Right cardiac atrium (tissue), 5 donors: ENCODE data around the gene TRPT1. TPM values are rescaled to one million over a fixed set of nuclear protein-coding genes. Genes with fewer than 3 reads are reported as not detected.
A peak's percentile ranks its signal among the peaks of the same experiment; 100 is the strongest.

ENCODE experiments used
- ATAC-seq, 2 donors: fragments of 200-7000 bp; cut with Tn5 transposase; one replicate each; pipeline versions ENCODE4 v1.8.0 to v1.9.1; 2020; ENCODE audit warnings: moderate library complexity in 2 of 2, mild to moderate bottlenecking in 1 of 2
- DNase-seq, 3 donors: peaks; one replicate each; pipeline ENCODE4 v3.0.0-alpha.2; 2020
- H3K27ac ChIP-seq: one replicate; pipeline ENCODE4 v1.5.1; 2013; ENCODE audit warnings: mild to moderate bottlenecking, low read length, control low read depth, moderate library complexity
- H3K27me3 ChIP-seq: one replicate; pipeline ENCODE4 v1.6.1; 2013; ENCODE audit not compliant: control insufficient read depth, insufficient read depth
- H3K4me1 ChIP-seq: one replicate; pipeline ENCODE4 v1.6.1; 2013; ENCODE audit warnings: low read length; ENCODE audit not compliant: control insufficient read depth, insufficient read depth
- H3K4me3 ChIP-seq: one replicate; pipeline ENCODE4 v1.5.1; 2013; ENCODE audit warnings: low read length, control low read depth
- H3K9me3 ChIP-seq: one replicate; pipeline ENCODE4 v1.6.1; 2013; ENCODE audit warnings: low read length; ENCODE audit not compliant: control insufficient read depth
- WGBS: extraction: QIAGEN DNeasy Blood & Tissue Kit; methylation state at CpG from one replicate; pipeline ENCODE4 v1.1.7; 2013; 5-methylcytosine and 5-hydroxymethylcytosine counted together
- intact Hi-C, 4 donors: fragments of 100-400 bp; cut with DNase I; formaldehyde crosslinking; loops; one replicate each; pipeline versions ENCODE4 v1.11.0 to v1.14.0; 2022 to 2023
- polyA plus RNA-seq: library from polyadenylated mRNA; stranded (reverse); fragments of 200-250 nt; gene quantifications from one replicate; pipeline ENCODE4 v1.2.3, GENCODE V29; 2013
- total RNA-seq, 4 donors: library from RNA; stranded (reverse); fragmentation: NEBNext Ultra II Directional; extraction: Animal tissue kit (Norgen Biotek cat#: 25700); gene quantifications; one replicate each; pipeline ENCODE4 v1.2.1, GENCODE V29; 2021
- donor health status: healthy with polysubstance abuse.
- donor health status: DM: no; HTN: yes; CAD: no.
- donor health status: DM: no; HTN: no; CAD: no.
- donor health status: DM: no; HTN: yes; CAD: no; lungs with severe emphysema.
- donor health status: DM: yes; HTN: yes; CAD: no.

Gene TRPT1
- total and polyA plus RNA-seq, 5 donors, result 55.3 to 95.4 (median 71.7) TPM

- no peak overlapping the region for H3K4me3 ChIP-seq
- ATAC-seq (no peak), DNase-seq (peak in 2 of 3 donors; percentile 61)
- no peaks in the 10 kb centered on the region for H3K9me3 ChIP-seq
- H3K4me1 ChIP-seq, result no peaks in the 10 kb centered on the region
- WGBS, result 93% methylated on average over 35 of the region's 35 CpGs
- H3K27me3 ChIP-seq, result no peaks in the 10 kb centered on the region
- intact Hi-C loops, result no loop called here
- no peak overlapping the region for H3K27ac ChIP-seq
Observed at GRCh38 chr11:64265176-64266160, 39.5 kb upstream of the TRPT1 start.

- intact Hi-C loops, result no loop called here
- WGBS, result 87% methylated on average over 10 of the region's 10 CpGs
- no peaks in the 10 kb centered on the region for H3K27me3 ChIP-seq
- no peak overlapping the region for H3K4me3 ChIP-seq
- peak in 2 of 3 donors; percentile 31 to 57 for DNase-seq
- no peak for ATAC-seq
- H3K4me1 ChIP-seq, result no peaks in the 10 kb centered on the region
- no peak overlapping the region for H3K27ac ChIP-seq
- no peaks in the 10 kb centered on the region for H3K9me3 ChIP-seq
Observed at GRCh38 chr11:64264371-64264852, 38.4 kb upstream of the TRPT1 start.

GRCh38 chr11:64263947-64264317, 37.9 kb upstream of the TRPT1 start:
- intact Hi-C loops, result no loop called here
- ATAC-seq (no peak), DNase-seq (peak in 2 of 3 donors; percentile 40 to 58)
- WGBS, result 91% methylated on average over 8 of the region's 8 CpGs
- H3K9me3 ChIP-seq, result no peaks in the 10 kb centered on the region
- no peaks in the 10 kb centered on the region for H3K27me3 ChIP-seq
- H3K4me3 ChIP-seq, result no peak overlapping the region
- H3K4me1 ChIP-seq, result no peaks in the 10 kb centered on the region
- H3K27ac ChIP-seq, result no peak overlapping the region

GRCh38 chr11:64263021-64263946, 37.3 kb upstream of the TRPT1 start:
- Histone ChIP-seq H3K4me3 (no peak overlapping the region), H3K27ac (no peak overlapping the region), H3K27me3 (no peaks in the 10 kb centered on the region), H3K4me1 (no peaks in the 10 kb centered on the region), H3K9me3 (no peaks in the 10 kb centered on the region)
- DNase-seq (peak in 2 of 3 donors; percentile 56 to 64), ATAC-seq (no peak)
- 80% methylated on average over 29 of the region's 29 CpGs for WGBS
- intact Hi-C loops, result no loop called here

GRCh38 chr11:64262271-64263002, 36.5 kb upstream of the TRPT1 start:
- ATAC-seq (no peak), DNase-seq (peak in 2 of 3 donors; percentile 52 to 67)
- Histone ChIP-seq H3K4me3 (no peak overlapping the region), H3K27ac (no peak overlapping the region), H3K9me3 (no peaks in the 10 kb centered on the region), H3K4me1 (no peaks in the 10 kb centered on the region), H3K27me3 (no peaks in the 10 kb centered on the region)
- intact Hi-C loops, result no loop called here
- WGBS, result 93% methylated on average over 42 of the region's 42 CpGs

GRCh38 chr11:64261556-64262080, 35.6 kb upstream of the TRPT1 start:
- WGBS, result 87% methylated on average over 18 of the region's 18 CpGs
- no peak for DNase-seq

GRCh38 chr11:64260147-64260708, 34.2 kb upstream of the TRPT1 start:
- H3K4me3 ChIP-seq, result no peak overlapping the region
- H3K27me3 ChIP-seq, result no peaks in the 10 kb centered on the region
- intact Hi-C loops, result no loop called here
- ATAC-seq (no peak), DNase-seq (no peak)
- H3K9me3 ChIP-seq, result no peaks in the 10 kb centered on the region
- 98% methylated on average over 6 of the region's 6 CpGs for WGBS
- no peaks in the 10 kb centered on the region for H3K4me1 ChIP-seq
- H3K27ac ChIP-seq, result no peak overlapping the region

More at GRCh38 chr11:64261556-64262080, 35.6 kb upstream of the TRPT1 start:
- Histone ChIP-seq H3K27me3 (no peaks in the 10 kb centered on the region), H3K9me3 (no peaks in the 10 kb centered on the region), H3K4me1 (no peaks in the 10 kb centered on the region), H3K4me3 (no peak overlapping the region), H3K27ac (no peak overlapping the region)
- no peak for ATAC-seq
- intact Hi-C loops, result no loop called here

- Histone ChIP-seq H3K27ac (no peak overlapping the region), H3K27me3 (no peaks in the 10 kb centered on the region), H3K9me3 (no peaks in the 10 kb centered on the region), H3K4me3 (no peak overlapping the region), H3K4me1 (no peaks in the 10 kb centered on the region)
- DNase-seq (no peak), ATAC-seq (no peak)
- intact Hi-C loops, result no loop called here
- 86% methylated on average over 4 of the region's 4 CpGs for WGBS
Observed at GRCh38 chr11:64259533-64260067, 33.6 kb upstream of the TRPT1 start.

GRCh38 chr11:64258946-64259532, 33.1 kb upstream of the TRPT1 start:
- DNase-seq, result peak in 1 of 3 donors; percentile 63
- Histone ChIP-seq H3K9me3 (no peaks in the 10 kb centered on the region), H3K27me3 (no peaks in the 10 kb centered on the region), H3K4me3 (no peak overlapping the region), H3K27ac (no peak overlapping the region), H3K4me1 (no peaks in the 10 kb centered on the region)
- ATAC-seq, result no peak
- intact Hi-C loops, result no loop called here
- WGBS, result 93% methylated on average over 32 of the region's 32 CpGs
